Calu3 (cell line): ENCODE data around the gene WDSUB1. TPM values are rescaled to one million over a fixed set of nuclear protein-coding genes. Genes with fewer than 3 reads are reported as not detected.

Source experiments
- BruUV-seq: library from RNA; stranded (reverse); fragments of 400-500 nt; replicated peaks from 2 replicates; lab custom pipeline; 2021; lab: Mats Ljungman, UMichigan
- CTCF ChIA-PET: fragments of 300-600 bp; sonication (Branson Sonifier 250); formaldehyde crosslinking; loops from one replicate; lab custom pipeline; 2022; ENCODE audit warnings: antibody characterized with exemption; lab: Charles Lee
- DNase-seq: peaks from one replicate; pipeline ENCODE4 v3.0.0; 2022
- H3K27ac Mint-ChIP-seq: one replicate; pipeline ENCODE4 v1.8.0; 2022; ENCODE audit warnings: mixed read lengths; ENCODE audit not compliant: unreplicated experiment
- H3K27me3 Mint-ChIP-seq: one replicate; pipeline ENCODE4 v1.8.0; 2022; ENCODE audit warnings: mixed read lengths; ENCODE audit not compliant: unreplicated experiment
- H3K36me3 Mint-ChIP-seq: one replicate; pipeline ENCODE4 v1.8.0; 2022; ENCODE audit warnings: mild to moderate bottlenecking, moderate library complexity, mixed read lengths; ENCODE audit not compliant: insufficient read depth, unreplicated experiment
- H3K4me1 Mint-ChIP-seq: one replicate; pipeline ENCODE4 v1.8.0; 2022; ENCODE audit warnings: mild to moderate bottlenecking, low read depth, mixed read lengths; ENCODE audit not compliant: unreplicated experiment
- H3K4me3 Mint-ChIP-seq: one replicate; pipeline ENCODE4 v1.8.0; 2022; ENCODE audit warnings: mild to moderate bottlenecking, low read depth, moderate library complexity, mixed read lengths; ENCODE audit not compliant: unreplicated experiment
- H3K9me3 Mint-ChIP-seq: one replicate; pipeline ENCODE4 v1.8.0; 2022; ENCODE audit warnings: low read depth, mixed read lengths; ENCODE audit not compliant: unreplicated experiment
- CTCF ChIP-seq: fragments of 200-600 bp; IDR thresholded peaks from one replicate; pipeline ENCODE4 v1.8.0; 2022; ENCODE audit warnings: antibody characterized with exemption; ENCODE audit not compliant: unreplicated experiment
- intact Hi-C: fragments of 100-400 bp; cut with micrococcal nuclease; formaldehyde crosslinking; loops from one replicate; pipeline ENCODE4 v1.10.0; 2022; ENCODE audit not compliant: unreplicated experiment
- total RNA-seq: library from RNA; stranded (reverse); gene quantifications from 2 replicates; pipeline ENCODE4 v1.2.3, GENCODE V29; 2022

Gene WDSUB1
- total RNA-seq, 1 experiment from 2014 or later, result 6.7 TPM

- Mint-ChIP-seq H3K9me3 (no peaks in the 10 kb centered on the region), H3K27ac (no peak overlapping the region), H3K4me1 (peaks cover 5% of the 10 kb centered on the region), H3K27me3 (no peaks in the 10 kb centered on the region), H3K36me3 (no peaks in the 10 kb centered on the region), H3K4me3 (no peak overlapping the region)
- CTCF ChIA-PET, result no interaction called here
- BruUV-seq, result no TSS peak
- intact Hi-C loops, result no loop called here
- TF ChIP-seq CTCF, result no peak
- no peak for DNase-seq
Observed at GRCh38 chr2:159317392-159318088, 31.0 kb upstream of the WDSUB1 start.

GRCh38 chr2:159307942-159308341, 21.4 kb upstream of the WDSUB1 start:
- TF ChIP-seq CTCF, result no peak

GRCh38 chr2:159300586-159300985, 14.1 kb upstream of the WDSUB1 start:
- TF ChIP-seq CTCF, result no peak
- CTCF ChIA-PET, result interaction anchor here (1.0 kb wide), 1 partner anchor 14 kb away, joined by 3 read pairs; the partner anchor contains the start of gene WDSUB1
- Mint-ChIP-seq H3K36me3 (no peaks in the 10 kb centered on the region), H3K27me3 (no peaks in the 10 kb centered on the region), H3K4me3 (peak overlapping the region; percentile 62), H3K9me3 (no peaks in the 10 kb centered on the region), H3K4me1 (peaks cover 26% of the 10 kb centered on the region), H3K27ac (peak overlapping the region; percentile 48)
- peak; percentile 51 for DNase-seq
- intact Hi-C loops, result no loop called here
- BruUV-seq, result no TSS peak

More at GRCh38 chr2:159307942-159308341, 21.4 kb upstream of the WDSUB1 start:
- no peaks in the 10 kb centered on the region for H3K9me3 Mint-ChIP-seq
- no peaks in the 10 kb centered on the region for H3K36me3 Mint-ChIP-seq
- no peak overlapping the region for H3K4me3 Mint-ChIP-seq
- H3K4me1 Mint-ChIP-seq, result no peaks in the 10 kb centered on the region
- no peak for DNase-seq
- BruUV-seq, result no TSS peak
- CTCF ChIA-PET, result no interaction called here
- no peaks in the 10 kb centered on the region for H3K27me3 Mint-ChIP-seq
- no peak overlapping the region for H3K27ac Mint-ChIP-seq
- intact Hi-C loops, result no loop called here

- TF ChIP-seq CTCF, result no peak
- CTCF ChIA-PET, result no interaction called here
- Mint-ChIP-seq H3K27me3 (no peaks in the 10 kb centered on the region), H3K4me1 (peaks cover 26% of the 10 kb centered on the region), H3K36me3 (no peaks in the 10 kb centered on the region), H3K4me3 (no peak overlapping the region), H3K27ac (no peak overlapping the region), H3K9me3 (no peaks in the 10 kb centered on the region)
- intact Hi-C loops, result no loop called here
- no TSS peak for BruUV-seq
- DNase-seq, result no peak
Observed at GRCh38 chr2:159298967-159299366, 12.5 kb upstream of the WDSUB1 start.
